ENCODE measurements around the gene CALHM3. TPM values are rescaled to one million over a fixed set of nuclear protein-coding genes. Genes with fewer than 3 reads are reported as not detected.

Gene CALHM3
- polyA plus RNA-seq, 1 donor from 2014 or later = not detected

GRCh38 chr10:103474077-103474476 lies 5.0 kb downstream of the CALHM3 start:
- no peaks in the 10 kb centered on the region for H3K9me3 ChIP-seq (ENCODE audit: low read length)
- no peak overlapping the region for H3K4me2 ChIP-seq (ENCODE audit: low read length)
- no peak for TF ChIP-seq EP300 (conservative IDR thresholded peaks at IDR 0.05; ENCODE audit: poor library complexity, severe bottlenecking)
- TF ChIP-seq MXI1 (conservative IDR thresholded peaks at IDR 0.05; ENCODE audit: poor library complexity, severe bottlenecking) = no peak
- no peak for TF ChIP-seq SMC3 (conservative IDR thresholded peaks at IDR 0.05; ENCODE audit: poor library complexity)
- TF ChIP-seq TAF1 (IDR thresholded peaks at IDR 0.05; ENCODE audit: low read depth) = no peak
- TF ChIP-seq REST (IDR thresholded peaks at IDR 0.05; ENCODE audit: borderline replicate concordance) = no peak
- TF ChIP-seq POLR2AphosphoS5 (IDR thresholded peaks at IDR 0.05) = no peak
- TF ChIP-seq RAD21 (conservative IDR thresholded peaks at IDR 0.05) = no peak
- TF ChIP-seq EZH2 (IDR thresholded peaks at IDR 0.05; ENCODE audit: borderline replicate concordance, insufficient read depth, low read length, poor library complexity, severe bottlenecking) = no peak
- TF ChIP-seq CTCF (IDR thresholded peaks at IDR 0.05; ENCODE audit: poor library complexity, severe bottlenecking) = no peak
- H3K4me3 ChIP-seq (ENCODE audit: low read length) = no peak overlapping the region
- no peaks in the 10 kb centered on the region for H3K79me2 ChIP-seq (replicated peaks; ENCODE audit: insufficient read depth, low read length)
- H3F3A ChIP-seq (ENCODE audit: insufficient read depth, low read length, poor library complexity, severe bottlenecking) = no peaks in the 10 kb centered on the region
- no peaks in the 10 kb centered on the region for H3K36me3 ChIP-seq (ENCODE audit: insufficient read depth, low read length)
- H3K9me2 ChIP-seq (ENCODE audit: insufficient read depth, low read length) = no peaks in the 10 kb centered on the region
- H4K20me1 ChIP-seq (ENCODE audit: insufficient read depth) = no peaks in the 10 kb centered on the region
- no peak overlapping the region for H2AFZ ChIP-seq (ENCODE audit: low read depth, low read length)
- no peak overlapping the region for H3K9ac ChIP-seq (ENCODE audit: low read length)
- no peak overlapping the region for H3K27ac ChIP-seq (ENCODE audit: low read length)
- no peaks in the 10 kb centered on the region for H3K27me3 ChIP-seq (ENCODE audit: insufficient read depth, low read depth, low read length)

GRCh38 chr10:103473261-103473671 lies 5.8 kb downstream of the CALHM3 start:
- H2AFZ ChIP-seq (ENCODE audit: low read depth, low read length) = no peak overlapping the region
- no peaks in the 10 kb centered on the region for H4K20me1 ChIP-seq (ENCODE audit: insufficient read depth)
- H3K9me2 ChIP-seq (ENCODE audit: insufficient read depth, low read length) = no peaks in the 10 kb centered on the region
- H3K9ac ChIP-seq (ENCODE audit: low read length) = no peak overlapping the region
- no peaks in the 10 kb centered on the region for H3K36me3 ChIP-seq (ENCODE audit: insufficient read depth, low read length)
- H3K9me3 ChIP-seq (ENCODE audit: low read length) = no peaks in the 10 kb centered on the region
- no peaks in the 10 kb centered on the region for H3F3A ChIP-seq (ENCODE audit: insufficient read depth, low read length, poor library complexity, severe bottlenecking)
- no peaks in the 10 kb centered on the region for H3K27me3 ChIP-seq (ENCODE audit: insufficient read depth, low read depth, low read length)
- TF ChIP-seq MXI1 (conservative IDR thresholded peaks at IDR 0.05; ENCODE audit: poor library complexity, severe bottlenecking) (no peak), REST (IDR thresholded peaks at IDR 0.05; ENCODE audit: borderline replicate concordance) (no peak), EZH2 (IDR thresholded peaks at IDR 0.05; ENCODE audit: borderline replicate concordance, insufficient read depth, low read length, poor library complexity, severe bottlenecking) (no peak), CTCF (IDR thresholded peaks at IDR 0.05; ENCODE audit: poor library complexity, severe bottlenecking) (no peak), EP300 (conservative IDR thresholded peaks at IDR 0.05; ENCODE audit: poor library complexity, severe bottlenecking) (no peak), SMC3 (conservative IDR thresholded peaks at IDR 0.05; ENCODE audit: poor library complexity) (no peak), RAD21 (conservative IDR thresholded peaks at IDR 0.05) (no peak), POLR2AphosphoS5 (IDR thresholded peaks at IDR 0.05) (no peak), TAF1 (IDR thresholded peaks at IDR 0.05; ENCODE audit: low read depth) (no peak)
- no peaks in the 10 kb centered on the region for H3K79me2 ChIP-seq (replicated peaks; ENCODE audit: insufficient read depth, low read length)
- no peak overlapping the region for H3K27ac ChIP-seq (ENCODE audit: low read length)
- H3K4me2 ChIP-seq (ENCODE audit: low read length) = no peak overlapping the region
- no peak overlapping the region for H3K4me3 ChIP-seq (ENCODE audit: low read length)
